Measurements from ENCODE around the gene ADAM10. TPM values are rescaled to one million over a fixed set of nuclear protein-coding genes. Genes with fewer than 3 reads are reported as not detected.

The ADAM10 gene
- total and polyA plus RNA-seq, 2 of the 8 experiments (the other 6 are each of a cell fraction or from before 2014, with no cell fraction given): 46.5 to 163 TPM

DNA sequence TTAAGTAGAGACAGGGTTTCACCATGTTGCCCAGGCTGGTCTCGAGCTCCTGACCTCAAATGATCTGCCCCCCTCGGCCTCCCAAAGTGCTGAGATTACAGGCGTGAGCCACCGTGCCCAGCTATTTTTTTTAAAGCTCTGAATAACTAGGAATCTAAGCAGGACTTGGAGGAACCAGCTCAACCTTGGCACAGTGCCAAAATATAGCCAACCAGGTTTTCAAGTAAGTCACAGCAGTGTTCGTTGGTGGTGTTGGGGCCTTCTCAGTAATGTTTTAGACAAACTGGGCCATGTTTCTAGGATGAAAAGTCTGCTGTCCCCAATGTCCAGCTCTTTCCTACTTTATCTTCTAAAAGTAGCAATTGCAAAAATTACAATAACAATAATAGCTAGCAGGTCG, 6.4 kb upstream of the ADAM10 start:
- WGBS, 2 experiments (ENCODE audit: extremely low coverage in 1 of 2, insufficient coverage in 1 of 2, insufficient read length in 1 of 2, insufficient replicate concordance in 2 of 2, low coverage in 1 of 2, low lambda C conversion rate in 2 of 2, missing lambda C conversion rate in 1 of 2): 84% methylated on average over 6 of the region's 6 CpGs; no CpG with 5 or more reads in 1 of the 2 experiments
- H3K23ac ChIP-seq (ENCODE audit: insufficient read length): no peak overlapping the region

More for the DNA sequence above, 6.4 kb upstream of the ADAM10 start:
- no peaks in the 10 kb centered on the region for H3K36me3 ChIP-seq (ENCODE audit: control insufficient read depth in 2 of 4, insufficient read depth in 4 of 4, low read length in 3 of 4)
- no peak overlapping the region for H4K91ac ChIP-seq (replicated peaks; ENCODE audit: insufficient read length, low read length)
- DNase-seq (ENCODE audit: low read depth in 1 of 2, low spot score in 2 of 2) (no peak), FAIRE-seq (no peak)
- H3K9ac ChIP-seq (replicated peaks in 1 of 4; ENCODE audit: extremely low read depth in 1 of 4, low read depth in 3 of 4, low read length in 3 of 4): no peak overlapping the region
- no peak for TF ChIP-seq TCF12 (IDR thresholded peaks at IDR 0.05; ENCODE audit: low read depth, low read length)
- TF ChIP-seq, protein P1, sequence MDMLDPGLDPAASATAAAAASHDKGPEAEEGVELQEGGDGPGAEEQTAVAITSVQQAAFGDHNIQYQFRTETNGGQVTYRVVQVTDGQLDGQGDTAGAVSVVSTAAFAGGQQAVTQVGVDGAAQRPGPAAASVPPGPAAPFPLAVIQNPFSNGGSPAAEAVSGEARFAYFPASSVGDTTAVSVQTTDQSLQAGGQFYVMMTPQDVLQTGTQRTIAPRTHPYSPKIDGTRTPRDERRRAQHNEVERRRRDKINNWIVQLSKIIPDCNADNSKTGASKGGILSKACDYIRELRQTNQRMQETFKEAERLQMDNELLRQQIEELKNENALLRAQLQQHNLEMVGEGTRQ (IDR thresholded peaks at IDR 0.05; ENCODE audit: low read length): no peak
- no peak for TF ChIP-seq EP300 (IDR thresholded peaks at IDR 0.05; ENCODE audit: borderline replicate concordance in 1 of 2, low read depth in 2 of 2, low read length in 2 of 2)
- TF ChIP-seq FOSL1 (IDR thresholded peaks at IDR 0.05; ENCODE audit: insufficient read depth, low read depth, low read length): no peak
- no peak for TF ChIP-seq HDAC6 (IDR thresholded peaks at IDR 0.05; ENCODE audit: low read depth, low read length)
- TF ChIP-seq KDM4A (IDR thresholded peaks at IDR 0.05; ENCODE audit: low read depth, low read length, severe bottlenecking): no peak
- no peak for TF ChIP-seq CREB1 (IDR thresholded peaks at IDR 0.05)
- no peak overlapping the region for H2BK5ac ChIP-seq (ENCODE audit: low read depth, low read length)
- no peaks in the 10 kb centered on the region for H3K79me2 ChIP-seq (ENCODE audit: control insufficient read depth in 1 of 2, insufficient read depth in 2 of 2, low read length in 2 of 2)
- H3K23me2 ChIP-seq (ENCODE audit: low read depth, low read length): no peaks in the 10 kb centered on the region
- no peak overlapping the region for H3K4me2 ChIP-seq (ENCODE audit: insufficient read depth in 1 of 2, low read depth in 2 of 2, low read length in 2 of 2)
- no peak overlapping the region for H2BK12ac ChIP-seq (ENCODE audit: low read depth, low read length)
- no peaks in the 10 kb centered on the region for H3K4me1 ChIP-seq (replicated peaks in 1 of 4; ENCODE audit: control insufficient read depth in 3 of 4, insufficient read depth in 4 of 4, low read length in 3 of 4)
- H4K20me1 ChIP-seq (replicated peaks in 1 of 2; ENCODE audit: control insufficient read depth in 1 of 2, insufficient read depth in 2 of 2, low read length in 2 of 2): no peaks in the 10 kb centered on the region
- H3K4me3 ChIP-seq (ENCODE audit: extremely low read depth in 1 of 4, insufficient read depth in 2 of 4, low read depth in 3 of 4, low read length in 4 of 4): no peak overlapping the region
- no peak overlapping the region for H2AFZ ChIP-seq (ENCODE audit: low read length)
- ChIA-PET CTCF (ENCODE audit: partially characterized antibody) (interaction anchor here (0.6 to 1.0 kb wide), 5 partner anchors 14 to 239 kb away, joined by 3 to 4 read pairs (median 4); partner anchors contain the start of gene MINDY2), POLR2A (ENCODE audit: partially characterized antibody) (no interaction called here)
- no peak overlapping the region for H3K56ac ChIP-seq (replicated peaks; ENCODE audit: insufficient read length, low read depth, low read length)
- H3K27me3 ChIP-seq (replicated peaks in 1 of 4; ENCODE audit: control insufficient read depth in 3 of 4, extremely low read depth in 1 of 4, insufficient read depth in 3 of 4, low read length in 3 of 4): no peaks in the 10 kb centered on the region; a peak in 1 of 7 replicates
- no peaks in the 10 kb centered on the region for H3K79me1 ChIP-seq (ENCODE audit: low read depth, low read length)
- H4K8ac ChIP-seq (ENCODE audit: extremely low read depth, insufficient read depth, low read length): no peak overlapping the region
- H3K9me3 ChIP-seq (ENCODE audit: insufficient read depth in 2 of 2, low read depth in 1 of 2, low read length in 1 of 2): no peaks in the 10 kb centered on the region
- H3K27ac ChIP-seq (ENCODE audit: low read depth, low read length): no peak overlapping the region
- no peak overlapping the region for H2BK20ac ChIP-seq (ENCODE audit: low read length)
- H4K5ac ChIP-seq (ENCODE audit: insufficient read length, low read depth, low read length): no peak overlapping the region
- H2AK5ac ChIP-seq (ENCODE audit: low read depth, low read length): no peak overlapping the region
- H3K4ac ChIP-seq (replicated peaks; ENCODE audit: insufficient read length, low read depth, low read length): no peak overlapping the region
- no peak overlapping the region for H2BK120ac ChIP-seq (replicated peaks; ENCODE audit: low read depth, low read length)
- no peak overlapping the region for H3K14ac ChIP-seq (ENCODE audit: insufficient read length)
- no peak overlapping the region for H2BK15ac ChIP-seq (ENCODE audit: low read length)
- H3K18ac ChIP-seq (ENCODE audit: extremely low read depth, low read length): no peak overlapping the region

All from H1 (cell line).